ENCODE results near the gene P2RY8. TPM values are rescaled to one million over a fixed set of nuclear protein-coding genes. Genes with fewer than 3 reads are reported as not detected.

Gene P2RY8
- total RNA-seq, 2 experiments from 2014 or later, result 139 TPM

DNA sequence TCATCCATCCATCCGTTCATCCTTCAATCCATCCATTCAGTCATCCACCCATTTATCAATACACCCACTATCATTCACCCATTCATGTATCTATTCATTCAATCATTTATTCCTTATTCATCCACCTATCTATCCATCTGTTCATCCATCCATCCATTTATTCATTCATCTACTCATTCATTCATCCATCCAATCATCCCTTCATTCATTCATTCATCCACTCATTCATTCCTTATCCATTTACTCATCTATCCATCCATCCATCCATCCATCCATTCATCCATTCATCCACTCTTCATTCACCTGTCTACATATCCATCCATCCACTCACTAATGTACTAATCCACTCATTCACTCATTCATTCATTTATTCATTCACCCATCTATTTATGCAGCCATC is 9.5 kb downstream of the P2RY8 start:
- ChIA-PET CTCF (no interaction called here), POLR2A (no interaction called here)
- TF ChIP-seq, protein P1, sequence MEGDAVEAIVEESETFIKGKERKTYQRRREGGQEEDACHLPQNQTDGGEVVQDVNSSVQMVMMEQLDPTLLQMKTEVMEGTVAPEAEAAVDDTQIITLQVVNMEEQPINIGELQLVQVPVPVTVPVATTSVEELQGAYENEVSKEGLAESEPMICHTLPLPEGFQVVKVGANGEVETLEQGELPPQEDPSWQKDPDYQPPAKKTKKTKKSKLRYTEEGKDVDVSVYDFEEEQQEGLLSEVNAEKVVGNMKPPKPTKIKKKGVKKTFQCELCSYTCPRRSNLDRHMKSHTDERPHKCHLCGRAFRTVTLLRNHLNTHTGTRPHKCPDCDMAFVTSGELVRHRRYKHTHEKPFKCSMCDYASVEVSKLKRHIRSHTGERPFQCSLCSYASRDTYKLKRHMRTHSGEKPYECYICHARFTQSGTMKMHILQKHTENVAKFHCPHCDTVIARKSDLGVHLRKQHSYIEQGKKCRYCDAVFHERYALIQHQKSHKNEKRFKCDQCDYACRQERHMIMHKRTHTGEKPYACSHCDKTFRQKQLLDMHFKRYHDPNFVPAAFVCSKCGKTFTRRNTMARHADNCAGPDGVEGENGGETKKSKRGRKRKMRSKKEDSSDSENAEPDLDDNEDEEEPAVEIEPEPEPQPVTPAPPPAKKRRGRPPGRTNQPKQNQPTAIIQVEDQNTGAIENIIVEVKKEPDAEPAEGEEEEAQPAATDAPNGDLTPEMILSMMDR (IDR thresholded peaks at IDR 0.05), result no peak
- Histone ChIP-seq H3K4me1 (ENCODE audit: insufficient read depth, low read length) (peaks cover 53% of the 10 kb centered on the region), H3K27ac (ENCODE audit: low read depth in 1 of 2, low read length in 2 of 2) (no peak overlapping the region), H3K9me3 (ENCODE audit: control insufficient read depth in 1 of 2, insufficient read depth in 1 of 2, low read length in 2 of 2) (no peaks in the 10 kb centered on the region), H3K4me3 (ENCODE audit: low read length) (no peak overlapping the region), H3K27me3 (ENCODE audit: control insufficient read depth in 1 of 2, insufficient read depth in 2 of 2, low read length in 2 of 2) (no peaks in the 10 kb centered on the region), H3K36me3 (ENCODE audit: insufficient read depth, low read length) (peaks cover 48% of the 10 kb centered on the region)
- Mint-ChIP-seq H3K4me3 (no peak overlapping the region), H3K27me3 (no peaks in the 10 kb centered on the region), H3K36me3 (ENCODE audit: low read depth) (peaks cover 5% of the 10 kb centered on the region), H3K4me1 (ENCODE audit: low read depth) (peaks cover 8% of the 10 kb centered on the region), H3K9me3 (no peaks in the 10 kb centered on the region), H3K27ac (no peak overlapping the region)
- ATAC-seq (ENCODE audit: poor library complexity) (no peak), DNase-seq (no peak)
- intact Hi-C loops (cut with DNase I, micrococcal nuclease), result no loop called here

DNA sequence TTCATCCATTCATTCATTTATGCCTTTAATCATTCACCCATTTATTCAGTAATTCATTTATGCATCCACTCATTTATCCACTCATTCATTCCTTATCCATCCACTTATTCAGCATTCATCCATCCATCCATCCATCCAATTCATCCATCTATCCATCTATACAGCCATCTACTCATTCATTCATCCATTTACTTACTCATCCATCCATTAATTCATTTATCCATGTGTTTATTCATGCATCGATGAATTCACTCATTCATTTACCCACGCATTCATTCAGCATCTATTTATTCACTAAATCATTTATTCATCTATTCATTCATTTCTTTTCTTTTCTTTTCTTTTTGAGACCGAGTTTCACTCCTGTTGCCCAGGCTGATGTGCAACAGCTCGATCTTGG is 10.4 kb downstream of the P2RY8 start:
- Mint-ChIP-seq H3K4me1 (ENCODE audit: low read depth) (peaks cover 13% of the 10 kb centered on the region), H3K36me3 (ENCODE audit: low read depth) (peaks cover 12% of the 10 kb centered on the region), H3K27me3 (no peaks in the 10 kb centered on the region), H3K4me3 (no peak overlapping the region), H3K27ac (no peak overlapping the region), H3K9me3 (no peaks in the 10 kb centered on the region)
- H3K36me3 ChIP-seq (ENCODE audit: insufficient read depth, low read length), result peaks cover 43% of the 10 kb centered on the region
- no peak for ATAC-seq (ENCODE audit: poor library complexity)
- no peaks in the 10 kb centered on the region for H3K9me3 ChIP-seq (ENCODE audit: control insufficient read depth in 1 of 2, insufficient read depth in 1 of 2, low read length in 2 of 2)
- no peak for DNase-seq
- H3K27ac ChIP-seq (ENCODE audit: low read depth in 1 of 2, low read length in 2 of 2), result no peak overlapping the region
- TF ChIP-seq, protein P1 (IDR thresholded peaks at IDR 0.05), result no peak
- peaks cover 59% of the 10 kb centered on the region for H3K4me1 ChIP-seq (ENCODE audit: insufficient read depth, low read length)
- ChIA-PET POLR2A (no interaction called here), CTCF (no interaction called here)
- H3K4me3 ChIP-seq (ENCODE audit: low read length), result no peak overlapping the region
- no peaks in the 10 kb centered on the region for H3K27me3 ChIP-seq (ENCODE audit: control insufficient read depth in 1 of 2, insufficient read depth in 2 of 2, low read length in 2 of 2)
- intact Hi-C loops (cut with DNase I, micrococcal nuclease), result no loop called here

DNA sequence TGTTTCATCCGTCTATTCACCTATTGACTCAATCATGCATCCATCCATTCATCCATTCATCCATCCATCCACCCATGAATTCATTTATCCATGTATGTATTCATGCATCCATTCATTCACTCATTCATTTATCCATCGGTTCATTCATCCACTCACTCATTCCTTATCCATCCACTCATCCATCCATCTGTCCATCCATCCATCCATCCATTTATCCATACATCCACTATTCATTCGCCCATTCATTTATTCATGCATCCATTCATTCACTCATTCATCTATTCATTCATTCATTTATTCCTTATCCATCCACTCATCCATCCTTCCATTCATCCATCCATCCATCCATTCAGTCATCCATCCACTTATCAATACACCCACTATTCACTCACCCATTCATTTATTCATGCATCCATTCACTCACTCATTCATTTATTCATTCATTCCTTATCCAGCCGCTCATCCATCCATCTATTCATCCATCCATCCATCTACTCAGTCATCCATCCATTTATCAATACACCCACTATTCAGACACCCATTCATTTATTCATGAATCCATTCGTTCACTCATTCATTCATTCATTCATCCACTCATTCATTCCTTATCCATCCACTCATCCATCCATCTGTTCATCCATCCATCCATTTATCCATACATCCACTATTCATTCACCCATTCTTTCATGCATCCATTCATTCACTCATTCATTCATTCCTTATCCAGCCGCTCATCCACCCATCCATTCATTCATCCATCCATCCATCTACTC is 11.2 kb downstream of the P2RY8 start:
- peaks cover 59% of the 10 kb centered on the region for H3K4me1 ChIP-seq (ENCODE audit: insufficient read depth, low read length)
- no peaks in the 10 kb centered on the region for H3K27me3 Mint-ChIP-seq
- H3K4me3 ChIP-seq (ENCODE audit: low read length), result no peak overlapping the region
- no peaks in the 10 kb centered on the region for H3K9me3 ChIP-seq (ENCODE audit: control insufficient read depth in 1 of 2, insufficient read depth in 1 of 2, low read length in 2 of 2)
- H3K27ac ChIP-seq (ENCODE audit: low read depth in 1 of 2, low read length in 2 of 2), result no peak overlapping the region
- no peak overlapping the region for H3K4me3 Mint-ChIP-seq
- H3K4me1 Mint-ChIP-seq (ENCODE audit: low read depth), result peaks cover 19% of the 10 kb centered on the region
- no peak for ATAC-seq (ENCODE audit: poor library complexity)
- TF ChIP-seq, protein P1 (IDR thresholded peaks at IDR 0.05), result no peak
- no peak overlapping the region for H3K27ac Mint-ChIP-seq
- intact Hi-C loops (cut with DNase I, micrococcal nuclease), result no loop called here
- H3K9me3 Mint-ChIP-seq, result no peaks in the 10 kb centered on the region
- ChIA-PET CTCF (no interaction called here), POLR2A (no interaction called here)
- DNase-seq, result no peak
- H3K36me3 ChIP-seq (ENCODE audit: insufficient read depth, low read length), result peaks cover 41% of the 10 kb centered on the region
- H3K27me3 ChIP-seq (ENCODE audit: control insufficient read depth in 1 of 2, insufficient read depth in 2 of 2, low read length in 2 of 2), result no peaks in the 10 kb centered on the region
- peaks cover 17% of the 10 kb centered on the region for H3K36me3 Mint-ChIP-seq (ENCODE audit: low read depth)
